HL-60 (cell line): Measurements from ENCODE around the gene KIF2A.

Source experiments
- CTCF ChIP-seq: IDR thresholded peaks from one replicate; pipeline ENCODE4 v1.5.1; 2011; ENCODE audit warnings: low read length, control low read depth, inconsistent platforms; ENCODE audit not compliant: insufficient read depth
- GABPA ChIP-seq: IDR thresholded peaks from 2 replicates; pipeline ENCODE4 v1.6.1; 2012; ENCODE audit warnings: low read depth
- POLR2AphosphoS5 ChIP-seq: IDR thresholded peaks from 2 replicates; pipeline ENCODE4 v1.6.1; 2012; ENCODE audit warnings: low read depth

- TF ChIP-seq CTCF = no peak
- TF ChIP-seq POLR2AphosphoS5 = no peak
- no peak for TF ChIP-seq GABPA
These were observed 27.3 kb downstream of the KIF2A start for GRCh38 chr5:62333250-62333794.
